IPS-11a (cell line): Measurements from ENCODE around the gene TRIP4.

Source experiments
- H3K4me3 ChIP-seq: one replicate; pipeline ENCODE4 v1.5.1; 2013; ENCODE audit warnings: low read depth, low read length, control low read depth

Gene TRIP4

GRCh38 chr15:64443747-64444621 is 56.3 kb downstream of the TRIP4 start:
- no peak overlapping the region for H3K4me3 ChIP-seq

GRCh38 chr15:64444836-64445235 is 57.2 kb downstream of the TRIP4 start:
- no peak overlapping the region for H3K4me3 ChIP-seq

DNA sequence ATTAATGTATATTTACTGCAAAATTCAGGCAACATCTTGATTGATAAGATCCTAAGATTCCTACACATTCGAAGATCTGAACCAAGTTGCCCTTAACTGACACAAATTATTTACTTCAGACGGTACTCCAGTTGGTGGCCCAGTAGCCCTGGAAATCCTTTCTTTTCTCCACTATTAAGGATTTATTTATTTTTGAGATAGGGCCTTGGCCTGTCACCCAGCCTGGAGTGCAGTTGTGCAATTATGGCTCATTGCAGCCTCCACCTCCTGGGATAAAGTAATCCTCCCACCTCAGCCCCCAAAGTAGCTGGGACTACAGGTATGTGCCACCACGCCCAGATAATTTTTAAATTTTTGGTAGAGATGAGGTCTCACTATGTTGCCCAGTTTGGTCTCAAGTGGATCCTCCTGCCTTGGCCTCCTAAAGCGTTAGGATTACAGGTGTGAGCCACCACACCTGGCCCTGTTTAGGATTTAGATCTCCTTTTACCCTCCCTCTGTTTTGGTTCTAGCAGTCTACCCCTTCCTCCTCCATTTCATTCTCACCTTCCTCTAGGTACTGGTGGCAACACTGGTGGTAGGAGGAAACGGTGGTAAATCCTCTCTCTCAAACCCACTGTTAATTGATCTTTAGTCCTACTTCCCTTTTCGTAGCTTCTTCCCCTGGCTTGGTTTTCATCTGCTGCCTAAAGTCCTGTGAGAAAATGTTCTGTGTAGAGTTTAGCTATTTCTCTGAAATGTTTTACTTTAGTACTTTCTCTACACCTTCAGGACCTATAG is 60.1 kb downstream of the TRIP4 start:
- H3K4me3 ChIP-seq, result no peak overlapping the region

DNA sequence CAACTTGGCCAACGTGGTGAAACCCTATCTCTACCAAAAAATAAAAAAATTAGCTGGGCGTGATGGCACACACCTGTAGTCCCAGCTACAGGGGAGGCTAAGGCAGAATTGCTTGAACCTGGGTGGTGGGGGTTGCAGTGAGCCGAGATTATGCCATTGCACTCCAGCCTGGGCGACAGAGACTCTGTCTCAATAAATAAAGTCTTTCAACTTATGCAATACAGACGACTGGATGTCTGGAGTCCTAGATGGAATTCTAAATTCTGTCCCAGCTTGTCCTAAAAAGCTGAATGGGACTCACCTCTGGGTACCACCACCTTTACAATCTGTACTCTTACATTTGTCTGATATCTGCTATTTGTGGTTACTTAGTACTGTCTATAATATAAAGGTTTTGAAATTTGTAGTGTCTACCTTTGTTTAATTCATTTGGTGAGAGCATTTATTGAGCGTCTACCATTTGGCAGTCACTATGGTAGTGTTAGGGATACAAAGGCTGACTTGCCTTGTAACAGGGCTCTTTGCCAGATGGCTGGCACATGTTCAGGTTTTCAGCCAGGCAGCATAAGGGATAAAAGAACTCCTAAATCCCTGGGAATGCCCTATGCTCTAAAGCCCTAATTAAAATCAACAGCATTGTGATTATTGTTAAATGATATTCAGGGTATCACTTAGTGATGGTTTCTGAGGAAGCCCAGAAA is 65.5 kb downstream of the TRIP4 start:
- H3K4me3 ChIP-seq, result no peak overlapping the region

GRCh38 chr15:64453689-64454037 is 66.0 kb downstream of the TRIP4 start:
- no peak overlapping the region for H3K4me3 ChIP-seq

DNA sequence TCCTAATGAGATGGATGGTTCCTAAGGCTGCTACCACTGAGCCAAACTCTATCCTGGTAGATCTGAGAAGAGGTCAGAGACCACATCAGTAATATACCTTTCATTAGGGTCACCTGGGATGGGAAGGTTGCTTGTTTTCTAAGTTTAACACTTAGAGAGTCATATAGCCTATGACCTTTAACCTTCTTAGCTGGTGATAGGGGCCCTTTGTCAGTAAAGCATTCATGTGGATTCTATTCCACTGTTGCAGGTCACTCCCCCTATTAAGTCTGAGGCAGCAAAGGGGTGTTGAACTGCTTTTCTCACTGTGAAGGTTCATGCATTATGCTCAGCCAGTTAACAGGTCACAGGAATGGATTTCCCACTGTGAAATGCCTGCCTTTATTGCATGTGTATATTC is 66.6 kb downstream of the TRIP4 start:
- H3K4me3 ChIP-seq, result no peak overlapping the region

DNA sequence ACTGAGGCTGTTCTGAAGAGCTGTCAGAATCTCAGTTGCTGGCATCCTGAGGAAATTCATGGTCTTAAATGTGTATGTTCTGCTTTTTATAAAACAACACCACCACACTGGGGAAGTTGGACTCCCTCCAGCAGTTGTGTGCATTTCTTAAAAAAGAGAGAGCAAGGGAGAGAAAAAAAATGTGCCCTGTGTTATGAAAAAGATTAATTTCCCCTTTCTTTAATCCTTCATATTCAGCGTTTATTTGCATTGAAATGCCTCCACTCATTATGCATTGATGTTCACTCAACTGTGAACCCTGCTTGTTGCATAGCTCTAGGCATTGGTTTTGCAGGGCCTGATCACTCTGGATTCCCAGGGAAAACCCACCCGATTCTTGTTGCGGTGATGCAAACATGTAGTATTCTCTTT is 68.3 kb downstream of the TRIP4 start:
- H3K4me3 ChIP-seq, result no peak overlapping the region

DNA sequence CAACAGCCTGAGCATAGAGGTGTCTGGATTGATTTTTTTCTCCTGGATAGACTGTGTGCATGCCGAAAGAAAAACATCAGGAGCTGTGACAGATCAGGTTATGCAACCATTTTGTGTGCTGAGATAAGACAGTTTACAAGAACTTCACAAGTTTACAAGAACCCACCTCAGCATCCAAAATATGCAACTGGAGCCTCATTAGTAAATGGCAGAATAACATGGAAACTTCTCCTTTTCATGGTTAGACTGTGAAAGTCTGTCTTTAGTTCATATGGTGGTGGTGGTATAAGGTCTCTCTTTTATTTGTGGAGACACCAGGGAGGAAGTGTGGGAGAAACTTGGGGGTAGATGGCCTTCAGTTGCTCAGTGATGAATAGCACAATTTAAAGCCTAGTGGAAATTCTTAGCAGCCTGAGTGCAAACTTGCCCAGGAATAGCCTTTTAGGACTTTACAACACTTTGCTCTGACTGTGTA is 69.0 kb downstream of the TRIP4 start:
- no peak overlapping the region for H3K4me3 ChIP-seq

DNA sequence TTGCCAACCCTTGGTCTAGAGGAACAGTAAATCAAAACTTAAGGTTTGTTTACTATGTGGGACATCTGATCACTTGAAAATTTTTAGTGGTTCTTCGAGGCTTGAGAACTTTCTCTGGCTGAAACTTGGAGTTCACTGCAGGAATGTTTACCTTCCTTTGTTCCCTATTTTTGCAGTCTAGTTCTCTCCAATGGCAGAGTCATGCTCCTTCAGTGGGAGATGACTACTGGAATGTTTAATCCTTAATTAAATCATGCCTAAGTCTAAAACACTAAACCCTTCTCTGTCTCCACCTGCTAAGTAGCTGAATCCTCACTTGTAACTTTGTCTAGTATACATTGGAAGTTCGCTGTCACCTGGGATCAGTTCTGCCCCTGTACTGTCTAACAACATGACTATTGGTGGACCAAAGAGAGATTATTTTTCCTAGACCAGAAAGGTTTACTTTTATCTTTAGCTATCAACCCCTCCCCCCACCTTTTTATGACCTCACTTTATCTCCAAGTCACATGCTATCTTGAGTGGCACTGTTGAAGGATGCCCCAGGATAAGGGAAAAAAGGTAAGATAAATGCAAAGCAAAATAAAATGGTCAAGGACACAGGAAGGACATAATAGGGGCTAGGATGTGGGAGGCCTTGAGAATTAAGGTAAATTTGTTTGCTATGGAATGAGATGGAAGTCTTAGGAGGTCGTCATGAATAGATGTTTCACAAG is 71.6 kb downstream of the TRIP4 start:
- H3K4me3 ChIP-seq, result no peak overlapping the region

- H3K4me3 ChIP-seq, result peak within 1 kb of the TSS; percentile 72
Observed at GRCh38 chr15:64460206-64460723, 72.6 kb downstream of the TRIP4 start, which contains the start of gene ZNF609. ZNF609 (plus strand) TSS chr15:64460578; CDS start chr15:64499420, 38,842 bp downstream.

GRCh38 chr15:64460724-64461720 is 73.4 kb downstream of the TRIP4 start:
- H3K4me3 ChIP-seq, result peak overlapping the region; percentile 72

GRCh38 chr15:64461721-64462162 is 74.1 kb downstream of the TRIP4 start:
- peak overlapping the region; percentile 72 for H3K4me3 ChIP-seq

DNA sequence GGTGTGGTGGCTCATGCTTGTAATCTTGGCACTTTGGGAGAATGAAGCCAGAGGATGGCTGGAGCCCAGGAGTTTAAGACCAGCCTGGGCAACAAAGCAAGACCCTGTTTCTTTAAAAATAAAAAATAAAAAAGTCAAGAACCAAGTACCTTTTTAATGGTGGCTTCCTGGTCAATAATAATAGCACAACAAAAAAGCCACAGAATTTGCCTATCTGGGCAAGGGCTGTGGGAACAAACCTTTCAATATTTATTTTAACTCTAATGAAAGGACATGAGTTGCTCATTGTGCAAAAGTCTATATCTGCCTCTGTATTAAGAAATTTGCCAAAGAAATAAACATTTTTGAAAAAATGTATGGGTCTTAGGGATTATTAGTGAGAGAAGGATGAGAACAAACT is 74.9 kb downstream of the TRIP4 start:
- no peak overlapping the region for H3K4me3 ChIP-seq

- H3K4me3 ChIP-seq, result no peak overlapping the region
Observed at GRCh38 chr15:64464276-64465005, 76.8 kb downstream of the TRIP4 start.

GRCh38 chr15:64466408-64467141 is 78.9 kb downstream of the TRIP4 start:
- no peak overlapping the region for H3K4me3 ChIP-seq

GRCh38 chr15:64472161-64472560 is 84.5 kb downstream of the TRIP4 start:
- no peak overlapping the region for H3K4me3 ChIP-seq

- H3K4me3 ChIP-seq, result no peak overlapping the region
Observed at GRCh38 chr15:64474846-64475245, 87.2 kb downstream of the TRIP4 start.

- no peak overlapping the region for H3K4me3 ChIP-seq
Observed at GRCh38 chr15:64476550-64476949, 88.9 kb downstream of the TRIP4 start.
